HL-60/S4 treated with phorbol 12-myristate 13-acetate at 8.2 ng/mL for 4 days and 3 days (cell line): ENCODE measurements around the gene ACTR1A.
"Not testable (repeated sequence)": the region's sequence is repeated elsewhere in the genome, so short reads cannot be mapped to it uniquely, and the experiment has no call there.

Source experiments
- in situ Hi-C: fragments of 300-500 bp; cut with MboI; formaldehyde crosslinking; loops from 2 replicates; pipeline ENCODE4 v1.15.0; 2022; ENCODE audit warnings: low sequenced_read_pairs

Gene ACTR1A

DNA sequence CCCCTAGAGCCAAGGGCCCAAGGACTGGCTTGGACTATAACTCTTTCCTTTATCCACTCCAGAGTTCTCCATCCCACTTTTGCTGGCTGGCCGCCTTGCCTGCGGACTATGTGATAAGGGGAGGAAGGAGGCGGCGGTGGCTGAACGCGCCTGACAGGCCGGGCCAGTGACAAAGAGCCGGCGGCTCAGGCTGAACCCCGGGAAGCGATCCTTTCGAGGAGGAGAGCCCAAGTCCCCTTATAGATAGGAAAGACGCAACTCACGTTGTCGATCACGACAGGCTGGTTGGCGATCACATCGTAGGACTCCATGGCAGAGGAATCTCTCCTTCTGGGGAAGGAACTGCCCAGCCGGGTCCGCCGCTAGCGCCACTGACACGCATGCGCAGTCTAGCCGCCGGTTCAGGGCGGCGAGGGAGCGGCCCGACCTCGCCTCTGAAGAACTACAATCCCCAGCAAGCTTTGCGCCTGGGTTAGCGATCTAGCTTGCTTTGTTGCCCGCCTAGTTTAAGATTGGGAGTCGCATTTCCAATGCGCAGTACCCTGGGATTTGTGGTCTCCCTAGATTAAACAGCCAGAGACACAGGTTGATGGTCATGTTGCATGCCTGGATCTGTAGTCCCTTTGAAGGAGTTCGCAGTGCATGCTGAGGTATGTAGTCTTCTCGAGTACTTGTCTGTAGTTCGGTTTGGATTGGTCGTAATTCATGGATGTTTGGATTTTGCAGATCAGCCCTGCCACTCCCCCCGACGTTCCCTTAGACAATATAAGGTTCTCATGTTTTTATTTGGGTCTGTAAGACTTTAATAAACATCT lies at the start of gene ACTR1A:
TSS of gene ACTR1A (minus strand) at position 376 of the 815 bp plus-strand sequence. CDS start at position 311, 65 bp downstream.
- in situ Hi-C loops = no loop called here

- in situ Hi-C loops = no loop called here
These were observed 48.2 kb upstream of the ACTR1A start for GRCh38 chr10:102550636-102551210.

DNA sequence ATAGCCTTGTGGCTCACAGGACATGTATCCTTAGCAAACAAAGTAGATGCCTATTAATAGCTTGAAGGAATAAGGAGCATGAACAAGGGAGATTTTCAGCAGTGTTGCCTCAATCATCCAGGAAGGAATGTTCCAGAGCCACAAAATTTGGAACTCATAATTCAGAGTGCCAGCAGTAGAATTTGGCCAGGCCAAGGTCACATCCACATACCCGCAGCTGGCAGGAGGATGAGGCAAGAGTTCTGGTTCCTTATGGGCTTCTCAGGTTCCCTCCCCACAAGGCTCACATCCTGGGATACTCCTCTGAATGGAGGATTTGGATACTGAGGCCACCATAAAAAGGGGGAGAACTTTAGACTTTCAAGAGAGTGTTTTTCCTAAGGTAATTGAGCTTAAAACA lies 47.0 kb upstream of the ACTR1A start:
- in situ Hi-C loops = no loop called here

DNA sequence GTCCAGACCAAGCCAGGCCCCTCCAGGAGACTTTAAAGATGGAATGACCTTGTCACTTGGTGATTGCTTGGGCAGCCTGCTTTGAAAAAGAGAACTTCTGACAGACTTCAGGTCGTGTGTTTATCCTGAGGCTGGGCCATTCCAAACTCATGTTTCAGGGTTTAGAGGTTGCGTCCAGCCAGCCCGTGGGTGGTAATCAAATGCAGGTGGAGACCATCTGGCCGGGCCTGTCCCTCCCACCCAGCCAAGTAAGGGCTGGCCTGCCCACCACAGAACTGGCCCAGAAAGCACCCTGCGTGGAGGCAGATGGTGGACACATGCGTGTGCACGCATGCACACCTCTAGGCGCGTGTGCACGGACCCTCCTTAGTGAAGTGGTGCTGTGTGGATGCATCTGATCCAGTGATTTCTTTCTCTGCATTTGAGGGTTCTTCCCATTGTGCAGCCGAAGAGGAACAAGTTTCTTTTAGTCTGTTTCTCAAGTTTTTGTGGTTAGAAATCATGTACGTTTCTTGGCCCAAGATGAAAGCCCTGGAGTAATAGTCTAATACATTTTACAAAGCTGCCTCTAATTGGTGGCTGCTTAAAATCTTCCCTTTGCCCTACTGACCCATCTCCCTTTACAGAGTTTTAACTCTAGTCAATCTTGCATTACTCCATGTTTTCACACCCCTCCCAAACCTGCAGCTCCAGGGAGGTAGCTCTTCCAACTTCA lies 44.3 kb upstream of the ACTR1A start:
- in situ Hi-C loops = no loop called here

DNA sequence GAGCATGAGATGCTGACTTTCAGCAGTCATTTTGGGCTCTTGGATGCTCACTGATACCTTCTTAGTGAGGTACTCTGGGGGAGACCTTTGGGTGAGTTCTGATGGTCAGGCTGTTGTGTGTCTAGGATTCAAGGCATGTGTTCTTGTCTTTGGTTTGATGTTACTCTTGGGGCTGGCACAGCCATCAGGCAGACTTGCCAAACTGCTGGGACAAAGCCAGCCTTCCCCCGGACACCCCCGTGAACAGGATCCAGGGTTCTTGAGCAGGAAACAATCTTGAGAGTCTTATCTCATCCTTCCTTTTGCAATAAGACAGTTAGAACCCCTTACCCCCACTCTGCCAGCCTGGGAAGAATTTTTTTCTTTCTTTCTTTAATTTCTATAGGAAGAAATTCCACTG lies 43.5 kb upstream of the ACTR1A start:
- in situ Hi-C loops = no loop called here

DNA sequence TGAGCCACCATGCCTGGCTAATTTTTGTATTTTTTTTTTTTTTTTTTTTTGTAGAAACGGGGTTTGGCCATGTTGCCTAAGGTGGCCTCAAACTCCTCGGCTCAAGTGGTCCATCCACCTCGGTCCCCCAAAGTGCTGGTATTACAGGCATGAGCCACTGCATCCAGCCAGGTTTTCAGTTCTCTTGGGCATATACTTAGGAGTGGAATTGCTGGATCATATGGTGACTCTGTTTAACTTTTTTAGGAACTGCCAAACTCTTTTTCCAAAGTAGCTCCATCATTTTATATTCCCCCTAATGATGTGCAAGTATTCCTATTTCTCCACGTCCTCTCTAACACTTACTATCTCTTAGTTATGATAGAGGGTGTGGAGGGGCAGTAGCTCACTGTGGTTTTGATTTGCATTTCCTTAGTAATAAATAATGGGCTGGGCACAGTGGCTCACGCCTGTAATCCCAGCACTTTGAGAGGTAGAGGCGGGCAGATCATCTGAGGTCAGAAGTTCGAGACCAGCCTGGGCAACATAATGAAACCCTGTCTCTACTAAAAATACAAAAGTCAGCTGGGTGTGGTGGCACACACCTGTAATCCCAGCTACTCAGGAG lies 42.9 kb upstream of the ACTR1A start:
- in situ Hi-C loops = no loop called here

- in situ Hi-C loops = no loop called here
These were observed 40.4 kb upstream of the ACTR1A start for GRCh38 chr10:102542800-102543418.

DNA sequence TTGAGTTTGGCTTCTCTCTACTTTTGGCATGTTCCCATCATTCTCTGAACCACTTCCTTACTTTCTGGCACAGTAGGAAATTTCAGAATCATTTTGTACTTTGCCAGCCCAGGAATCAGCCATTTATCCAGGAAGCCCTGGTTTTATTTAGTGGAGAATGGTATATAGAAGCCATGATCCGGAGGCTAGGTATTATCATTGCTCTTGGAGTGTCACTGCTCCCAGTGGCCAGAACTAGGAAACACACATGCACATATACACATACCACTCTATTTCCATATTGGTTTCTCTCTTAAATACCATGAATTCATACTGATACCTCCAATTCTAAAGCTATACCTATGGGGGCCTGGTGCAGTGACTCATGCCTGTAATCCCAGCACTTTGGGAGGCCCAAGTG lies 37.5 kb upstream of the ACTR1A start:
- in situ Hi-C loops = no loop called here

- in situ Hi-C loops = no loop called here
These were observed 36.3 kb upstream of the ACTR1A start for GRCh38 chr10:102538811-102539210.

DNA sequence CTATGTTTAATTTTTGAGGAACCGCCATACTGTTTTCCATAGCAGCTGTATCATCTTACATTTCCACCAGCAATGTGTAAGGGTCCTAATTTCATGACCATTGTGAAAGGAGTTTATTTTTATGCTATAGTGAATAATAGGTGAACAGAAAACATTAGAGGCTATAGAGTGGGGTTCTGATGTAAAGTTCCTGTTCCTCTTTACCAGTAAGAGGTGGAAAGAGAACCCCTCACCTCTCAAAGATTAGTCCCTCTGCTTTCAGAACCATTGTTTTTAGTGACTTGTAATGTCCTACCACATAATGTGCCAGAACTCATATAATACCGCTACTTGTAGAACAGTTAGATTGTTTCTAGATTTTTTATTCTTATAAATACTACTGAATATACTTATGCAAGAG lies 35.4 kb upstream of the ACTR1A start:
- in situ Hi-C loops = no loop called here

DNA sequence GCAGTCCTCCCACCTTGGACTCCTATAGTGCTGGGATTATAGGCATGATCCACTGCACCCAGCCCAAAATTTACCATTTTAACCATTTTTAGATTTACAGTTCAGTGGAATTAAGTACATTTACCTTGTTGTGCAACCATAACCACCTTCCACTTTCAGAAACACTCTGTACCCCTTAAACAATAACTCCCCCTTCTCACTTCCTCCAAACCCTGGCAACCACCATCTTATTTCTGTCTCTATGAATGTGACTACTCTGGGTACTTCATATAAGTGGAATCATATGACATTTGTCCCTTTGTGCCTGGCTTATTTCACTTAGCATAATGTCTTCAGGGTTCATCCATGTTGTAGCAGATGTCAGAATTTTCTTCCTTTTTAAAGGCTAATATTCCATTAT lies 34.9 kb upstream of the ACTR1A start:
- in situ Hi-C loops = no loop called here

GRCh38 chr10:102535481-102536147 lies 33.1 kb upstream of the ACTR1A start:
- in situ Hi-C loops = no loop called here

- in situ Hi-C loops = not testable (repeated sequence)
These were observed 32.5 kb upstream of the ACTR1A start for GRCh38 chr10:102534966-102535365.

GRCh38 chr10:102534333-102534732 lies 31.8 kb upstream of the ACTR1A start:
- in situ Hi-C loops = no loop called here

- in situ Hi-C loops = no loop called here
These were observed 25.0 kb upstream of the ACTR1A start for GRCh38 chr10:102527546-102527945.

- in situ Hi-C loops = no loop called here
These were observed 22.2 kb upstream of the ACTR1A start for GRCh38 chr10:102524746-102525145.

DNA sequence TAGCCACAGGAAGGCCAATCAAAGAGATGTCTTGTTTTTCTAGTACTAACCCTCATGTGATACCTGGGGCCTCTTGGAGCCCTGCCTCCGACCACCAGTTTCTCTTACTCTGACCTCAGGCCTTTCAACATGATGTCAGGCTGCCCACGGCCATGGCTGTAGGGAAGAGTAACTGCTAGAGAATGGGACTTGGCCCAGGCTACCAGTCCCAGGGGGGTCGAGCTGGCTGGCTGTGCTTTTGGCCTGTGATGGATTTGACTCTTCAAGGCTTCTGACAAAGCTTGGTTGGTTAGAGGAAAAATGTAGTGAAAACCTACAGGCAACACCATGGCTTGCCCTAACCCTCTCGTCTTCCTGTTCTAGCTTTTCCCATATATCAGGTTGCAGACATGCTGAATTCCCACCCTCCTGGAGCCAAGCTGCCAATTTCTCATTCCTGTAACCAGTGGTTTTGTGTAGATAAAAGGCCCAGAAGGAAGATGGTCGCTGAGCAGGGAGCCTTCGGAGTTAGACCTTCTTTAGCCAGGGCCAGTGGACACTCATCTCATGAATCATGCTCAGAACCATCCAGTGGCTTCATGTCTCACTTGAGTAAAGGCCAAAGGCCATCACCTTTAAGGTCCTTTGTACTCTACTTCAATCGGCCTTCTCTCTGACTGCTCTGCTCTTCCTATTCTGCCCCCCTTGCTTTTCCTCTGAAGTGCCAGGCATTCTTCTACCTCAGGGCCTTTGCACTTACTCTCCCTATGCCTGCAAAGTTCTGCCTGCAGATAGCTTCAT lies 20.9 kb upstream of the ACTR1A start:
- in situ Hi-C loops = no loop called here

DNA sequence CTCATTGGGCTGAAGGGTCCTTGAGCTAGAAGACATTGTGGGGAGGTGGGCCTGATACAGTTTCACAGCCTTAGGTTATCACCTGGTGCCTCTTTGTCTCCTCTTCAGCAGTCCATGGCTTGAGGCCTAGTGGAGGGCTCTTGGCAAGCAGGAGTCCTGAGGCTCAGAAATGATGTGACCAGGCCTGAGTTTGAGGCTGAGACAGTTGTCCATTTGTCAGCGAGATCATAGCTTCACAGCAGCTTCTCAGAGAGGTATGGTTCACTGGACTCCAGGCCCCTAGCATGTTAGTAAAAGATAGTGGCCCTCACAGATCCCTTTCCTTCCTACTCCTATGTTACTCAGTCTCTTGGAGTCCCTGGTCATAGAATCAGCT lies 20.4 kb upstream of the ACTR1A start:
- in situ Hi-C loops = no loop called here

GRCh38 chr10:102519246-102519825 lies 16.8 kb upstream of the ACTR1A start:
- in situ Hi-C loops = no loop called here
